Osteoblast (primary cell): ENCODE measurements around the gene C1orf167. TPM values are rescaled to one million over a fixed set of nuclear protein-coding genes. Genes with fewer than 3 reads are reported as not detected.

Source experiments
- DNase-seq: peaks from one replicate; pipeline ENCODE4 v3.0.0; 2011; ENCODE audit warnings: low spot score, mixed read lengths; ENCODE audit not compliant: insufficient read length; ENCODE audit errors: missing footprints
- H2AFZ ChIP-seq: 2 replicates; pipeline ENCODE4 v1.6.0; 2011; ENCODE audit warnings: mild to moderate bottlenecking, low read length
- H3K27ac ChIP-seq: 2 replicates; pipeline ENCODE4 v1.5.1; 2011; ENCODE audit warnings: mild to moderate bottlenecking, low read depth, low read length, moderate library complexity
- H3K27me3 ChIP-seq: 2 replicates; pipeline ENCODE4 v1.6.0; 2012; ENCODE audit warnings: mild to moderate bottlenecking, control low read depth, inconsistent platforms, low read length, moderate library complexity; ENCODE audit not compliant: insufficient read depth
- H3K36me3 ChIP-seq: 2 replicates; pipeline ENCODE4 v1.5.1; 2011; ENCODE audit warnings: mild to moderate bottlenecking, low read length, control low read depth, moderate library complexity; ENCODE audit not compliant: insufficient read depth
- H3K4me1 ChIP-seq: 2 replicates; pipeline ENCODE4 v1.5.1; 2011; ENCODE audit warnings: mild to moderate bottlenecking, low read length, control low read depth, moderate library complexity; ENCODE audit not compliant: insufficient read depth
- H3K4me2 ChIP-seq: 2 replicates; pipeline ENCODE4 v1.6.0; 2011; ENCODE audit warnings: mild to moderate bottlenecking, low read length; ENCODE audit not compliant: insufficient read depth
- H3K4me3 ChIP-seq: fragments of 200-600 bp; sonication (generic); 3 replicates; pipeline ENCODE4 v1.5.1; 2012; ENCODE audit warnings: mild to moderate bottlenecking, low read length, inconsistent platforms; ENCODE audit not compliant: insufficient read depth
- H3K79me2 ChIP-seq: 2 replicates; pipeline ENCODE4 v1.6.0; 2012; ENCODE audit warnings: mild to moderate bottlenecking, low read length, control low read depth, inconsistent platforms; ENCODE audit not compliant: insufficient read depth
- H3K9me3 ChIP-seq: 2 replicates; pipeline ENCODE4 v1.5.1; 2011; ENCODE audit warnings: low read depth, low read length, control low read depth
- H4K20me1 ChIP-seq: 2 replicates; pipeline ENCODE4 v1.6.0; 2012; ENCODE audit warnings: mild to moderate bottlenecking, low read length, control low read depth; ENCODE audit not compliant: insufficient read depth
- total RNA-seq: library from RNA; depleted of rRNA; stranded (reverse); fragments of >200 nt; gene quantifications from 2 replicates; pipeline ENCODE4 v1.2.3, GENCODE V29; 2012
- TF ChIP-seq, protein P1 (sequence below): IDR thresholded peaks from 2 replicates; pipeline ENCODE4 v1.5.1; 2011; ENCODE audit warnings: mild to moderate bottlenecking, low read depth, low read length, moderate library complexity; ENCODE audit errors: extremely low read depth

The C1orf167 gene
- total RNA-seq, 1 donor = not detected

DNA sequence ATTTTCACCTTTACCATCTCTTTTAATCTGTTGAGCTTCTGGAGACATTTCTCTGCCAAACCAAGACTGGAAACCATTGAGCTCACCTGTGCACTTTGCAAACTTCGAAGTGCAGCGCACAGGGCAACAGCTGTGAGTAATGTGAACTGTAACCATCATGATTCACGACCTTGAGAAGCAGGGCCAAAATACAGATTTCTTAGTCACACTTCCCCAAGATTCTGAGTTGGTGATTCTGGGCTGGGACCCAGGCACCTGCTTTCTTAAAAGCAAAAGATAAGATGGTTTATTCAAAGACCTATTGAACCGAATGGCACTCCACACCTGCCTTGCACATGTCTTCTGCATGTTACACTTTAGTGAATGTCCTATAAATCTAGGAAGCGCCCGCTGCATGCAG is 15.9 kb upstream of the C1orf167 start:
- TF ChIP-seq, protein P1, sequence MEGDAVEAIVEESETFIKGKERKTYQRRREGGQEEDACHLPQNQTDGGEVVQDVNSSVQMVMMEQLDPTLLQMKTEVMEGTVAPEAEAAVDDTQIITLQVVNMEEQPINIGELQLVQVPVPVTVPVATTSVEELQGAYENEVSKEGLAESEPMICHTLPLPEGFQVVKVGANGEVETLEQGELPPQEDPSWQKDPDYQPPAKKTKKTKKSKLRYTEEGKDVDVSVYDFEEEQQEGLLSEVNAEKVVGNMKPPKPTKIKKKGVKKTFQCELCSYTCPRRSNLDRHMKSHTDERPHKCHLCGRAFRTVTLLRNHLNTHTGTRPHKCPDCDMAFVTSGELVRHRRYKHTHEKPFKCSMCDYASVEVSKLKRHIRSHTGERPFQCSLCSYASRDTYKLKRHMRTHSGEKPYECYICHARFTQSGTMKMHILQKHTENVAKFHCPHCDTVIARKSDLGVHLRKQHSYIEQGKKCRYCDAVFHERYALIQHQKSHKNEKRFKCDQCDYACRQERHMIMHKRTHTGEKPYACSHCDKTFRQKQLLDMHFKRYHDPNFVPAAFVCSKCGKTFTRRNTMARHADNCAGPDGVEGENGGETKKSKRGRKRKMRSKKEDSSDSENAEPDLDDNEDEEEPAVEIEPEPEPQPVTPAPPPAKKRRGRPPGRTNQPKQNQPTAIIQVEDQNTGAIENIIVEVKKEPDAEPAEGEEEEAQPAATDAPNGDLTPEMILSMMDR = no peak
- Histone ChIP-seq H3K79me2 (peaks cover 3% of the 10 kb centered on the region), H3K9me3 (no peaks in the 10 kb centered on the region), H3K36me3 (peaks cover 24% of the 10 kb centered on the region), H4K20me1 (peaks cover 49% of the 10 kb centered on the region), H3K27me3 (no peaks in the 10 kb centered on the region), H3K4me3 (no peak overlapping the region), H3K4me1 (no peaks in the 10 kb centered on the region), H3K4me2 (no peak overlapping the region), H3K27ac (no peak overlapping the region), H2AFZ (no peak overlapping the region)
- DNase-seq = peak; percentile 88

DNA sequence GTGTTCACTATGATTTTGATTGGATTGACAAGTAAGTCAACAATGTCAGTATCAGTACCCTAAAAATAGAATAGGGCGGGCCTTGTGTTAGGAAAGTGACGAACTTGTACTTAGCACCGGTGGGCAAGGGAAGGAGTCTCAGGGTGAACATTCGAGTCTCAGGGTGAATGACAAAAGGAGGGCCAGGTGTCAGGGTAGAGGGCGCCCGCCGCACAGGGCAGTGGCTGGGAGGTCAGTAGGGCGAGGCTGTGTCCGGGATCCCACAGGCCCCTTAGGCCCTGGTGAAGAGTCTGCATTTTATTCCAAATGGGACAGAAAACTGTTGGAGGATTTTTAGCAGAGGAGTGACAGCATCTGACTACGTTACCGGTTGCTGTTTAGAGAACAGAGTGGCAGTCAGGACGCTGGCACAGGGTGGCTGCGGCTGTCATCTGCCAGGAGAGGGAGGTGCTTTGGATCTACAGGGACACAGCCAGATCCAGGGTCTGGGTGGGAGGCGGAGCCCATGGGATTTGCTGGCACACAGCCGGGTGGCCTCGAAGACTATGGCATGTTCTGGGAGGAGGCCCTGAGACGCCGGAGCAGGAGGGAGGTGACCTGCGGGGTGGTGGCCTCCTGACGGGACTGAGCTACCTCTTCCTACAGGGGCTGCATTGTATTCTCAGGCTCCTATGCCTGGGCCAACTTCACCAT is 15.1 kb upstream of the C1orf167 start:
- Histone ChIP-seq H3K27me3 (no peaks in the 10 kb centered on the region), H2AFZ (no peak overlapping the region), H3K4me3 (no peak overlapping the region), H3K4me2 (no peak overlapping the region), H3K36me3 (peaks cover 24% of the 10 kb centered on the region), H3K79me2 (no peaks in the 10 kb centered on the region), H3K9me3 (no peaks in the 10 kb centered on the region), H3K4me1 (no peaks in the 10 kb centered on the region), H4K20me1 (peaks cover 44% of the 10 kb centered on the region), H3K27ac (no peak overlapping the region)
- TF ChIP-seq, protein P1 = no peak
- DNase-seq = peak; percentile 47

DNA sequence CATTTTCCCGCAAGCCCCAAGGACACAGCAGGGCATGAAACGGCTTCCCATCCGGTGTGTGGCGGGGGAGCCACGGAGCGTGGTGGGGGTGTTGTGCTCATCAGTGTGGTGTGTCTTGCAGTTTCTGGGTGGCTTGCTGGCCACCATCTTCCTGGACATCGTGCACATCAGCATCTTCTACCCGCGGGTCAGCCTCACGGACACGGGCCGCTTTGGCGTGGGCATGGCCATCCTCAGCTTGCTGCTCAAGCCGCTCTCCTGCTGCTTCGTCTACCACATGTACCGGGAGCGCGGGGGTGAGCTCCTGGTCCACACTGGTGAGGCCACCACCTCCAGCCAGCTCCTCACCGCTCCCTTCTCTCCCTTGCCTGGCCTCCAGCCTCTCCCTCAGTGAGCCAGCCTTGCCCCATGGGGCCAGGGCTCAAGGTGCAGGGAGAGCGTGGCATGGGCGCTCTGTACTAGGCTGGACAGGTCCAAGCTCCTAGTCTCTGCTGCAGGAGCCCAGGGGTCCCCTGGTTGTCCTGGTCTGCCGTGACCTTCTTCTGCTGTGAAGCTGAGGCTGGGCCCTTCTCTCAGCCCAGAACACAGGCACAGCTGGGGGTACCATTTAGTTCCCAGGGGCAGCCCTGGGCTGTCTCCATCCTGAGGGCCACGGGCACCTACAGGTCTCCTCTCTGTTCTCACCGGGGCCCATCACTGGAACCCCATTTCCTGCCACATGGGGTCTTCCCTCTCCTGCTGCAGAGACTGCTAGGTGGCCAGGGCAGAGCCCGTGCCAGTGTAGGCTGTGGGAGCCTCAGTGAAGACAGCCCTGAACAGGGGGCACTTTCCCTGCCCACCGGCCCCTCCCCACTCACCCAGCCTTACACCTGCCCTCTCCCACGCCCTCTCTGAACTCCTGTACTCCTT is 13.4 kb upstream of the C1orf167 start:
- Histone ChIP-seq H3K4me1 (no peaks in the 10 kb centered on the region), H3K9me3 (no peaks in the 10 kb centered on the region), H3K79me2 (no peaks in the 10 kb centered on the region), H3K4me3 (no peak overlapping the region), H4K20me1 (peaks cover 34% of the 10 kb centered on the region), H3K27ac (no peak overlapping the region), H3K4me2 (no peak overlapping the region), H2AFZ (no peak overlapping the region), H3K27me3 (no peaks in the 10 kb centered on the region), H3K36me3 (peaks cover 24% of the 10 kb centered on the region)
- peak; percentile 53 for DNase-seq
- TF ChIP-seq, protein P1 = no peak

DNA sequence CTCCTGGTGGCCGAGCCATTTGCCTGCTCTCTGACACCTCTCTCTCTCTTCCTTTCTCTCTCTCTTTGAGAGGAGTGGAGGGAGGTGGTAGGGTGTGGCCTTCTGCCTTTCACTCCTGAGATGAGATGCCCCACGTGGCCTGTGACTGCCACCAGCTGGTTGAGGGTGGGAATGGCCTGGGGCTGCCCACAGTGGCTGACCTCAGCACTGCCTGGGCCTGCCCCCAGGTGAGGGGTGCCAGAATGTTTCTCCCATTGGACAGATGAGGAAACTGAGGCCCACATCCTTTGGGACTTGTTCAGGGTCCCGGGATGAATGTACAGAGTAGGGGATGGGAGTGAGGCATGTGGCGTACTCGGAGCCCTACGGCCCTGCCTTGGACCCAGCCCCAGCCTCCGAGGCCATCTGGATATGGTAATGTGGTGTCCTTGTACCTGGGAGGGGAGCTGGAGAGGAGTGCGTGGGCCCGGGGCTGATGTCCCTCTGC is 12.7 kb upstream of the C1orf167 start:
- DNase-seq = peak; percentile 63
- TF ChIP-seq, protein P1 = peak; percentile 27
- Histone ChIP-seq H3K27ac (no peak overlapping the region), H4K20me1 (peaks cover 34% of the 10 kb centered on the region), H3K27me3 (no peaks in the 10 kb centered on the region), H3K4me2 (no peak overlapping the region), H2AFZ (no peak overlapping the region), H3K4me1 (no peaks in the 10 kb centered on the region), H3K79me2 (no peaks in the 10 kb centered on the region), H3K9me3 (no peaks in the 10 kb centered on the region), H3K4me3 (no peak overlapping the region), H3K36me3 (peaks cover 24% of the 10 kb centered on the region)
